Thyroid gland (tissue), 4 donors: Measurements from ENCODE around the gene PRR3.

ENCODE experiments used
- CTCF ChIP-seq, 6 experiments: fragments of 200-600 bp in 3 of 6; fragments of 450-650 bp in 3 of 6; sonication (generic) in 3 of 6; IDR thresholded peaks; one replicate each; pipeline ENCODE4 v1.5.1; 2016 to 2019; ENCODE audit warnings: antibody characterized with exemption in 6 of 6, mild to moderate bottlenecking in 2 of 6, inconsistent platforms in 1 of 6, moderate library complexity in 1 of 6
- POLR2A ChIP-seq, 2 donors: fragments of 450-650 bp; IDR thresholded peaks; one replicate each; pipeline ENCODE4 v1.6.1; 2017; ENCODE audit warnings: antibody characterized with exemption in 2 of 2, mild to moderate bottlenecking in 2 of 2, moderate library complexity in 1 of 2

- TF ChIP-seq POLR2A (IDR thresholded peaks at IDR 0.05) (no peak), CTCF (IDR thresholded peaks at IDR 0.05) (no peak)
Measured at GRCh38 chr6:30578051-30578450, 21.0 kb downstream of the PRR3 start.
